HK-2 (cell line): ENCODE data around the gene OR14J1.
"Not testable (repeated sequence)": the region's sequence is repeated elsewhere in the genome, so short reads cannot be mapped to it uniquely, and the experiment has no call there.

Source experiments
- DNase-seq: peaks from one replicate; pipeline ENCODE4 v3.0.0-alpha.2; 2018; ENCODE audit not compliant: unreplicated experiment

The OR14J1 gene

GRCh38 chr6:29301316-29301715, at the start of gene OR14J1:
Gene OR14J1, plus strand, starts transcription at chr6:29301701. Its CDS starts 4,989 bp downstream, at chr6:29306690.
- DNase-seq, result no peak

- DNase-seq, result peak; percentile 82
These were observed 49.8 kb upstream of the OR14J1 start for GRCh38 chr6:29251736-29252135.

GRCh38 chr6:29255530-29255929, 46.0 kb upstream of the OR14J1 start:
- DNase-seq, result no peak

GRCh38 chr6:29259721-29260120, 41.8 kb upstream of the OR14J1 start:
- DNase-seq, result no peak

GRCh38 chr6:29263001-29263400, 38.5 kb upstream of the OR14J1 start:
- no peak for DNase-seq

GRCh38 chr6:29294499-29294914, 7.0 kb upstream of the OR14J1 start:
- peak; percentile 24 for DNase-seq

- DNase-seq, result no peak
These were observed 6.3 kb upstream of the OR14J1 start for GRCh38 chr6:29295181-29295585.

GRCh38 chr6:29295623-29296022, 5.9 kb upstream of the OR14J1 start:
- no peak for DNase-seq

GRCh38 chr6:29319931-29320330, 18.4 kb downstream of the OR14J1 start:
- DNase-seq, result no peak

- not testable (repeated sequence) for DNase-seq
These were observed 21.8 kb downstream of the OR14J1 start for GRCh38 chr6:29323332-29323731.

- no peak for DNase-seq
These were observed 24.3 kb downstream of the OR14J1 start for GRCh38 chr6:29325777-29326176.

GRCh38 chr6:29332676-29333075, 31.2 kb downstream of the OR14J1 start:
- DNase-seq, result no peak

- DNase-seq, result no peak
These were observed 34.8 kb downstream of the OR14J1 start for GRCh38 chr6:29336269-29336668.

- DNase-seq, result no peak
These were observed 43.9 kb downstream of the OR14J1 start for GRCh38 chr6:29345380-29345779.

- not testable (repeated sequence) for DNase-seq
These were observed 47.8 kb downstream of the OR14J1 start for GRCh38 chr6:29349348-29349747.

GRCh38 chr6:29354980-29355379, 53.5 kb downstream of the OR14J1 start:
- no peak for DNase-seq

GRCh38 chr6:29355603-29356002, 54.1 kb downstream of the OR14J1 start:
- no peak for DNase-seq
